NCI-H2227 treated with DMSO at 0.1 percent for 48 hours (cell line): ENCODE measurements around the gene IGSF22.

ENCODE experiments used
- DNase-seq: peaks from one replicate; lab custom pipeline; 2025; lab: John Stamatoyannopoulos, UW

Gene IGSF22

DNA sequence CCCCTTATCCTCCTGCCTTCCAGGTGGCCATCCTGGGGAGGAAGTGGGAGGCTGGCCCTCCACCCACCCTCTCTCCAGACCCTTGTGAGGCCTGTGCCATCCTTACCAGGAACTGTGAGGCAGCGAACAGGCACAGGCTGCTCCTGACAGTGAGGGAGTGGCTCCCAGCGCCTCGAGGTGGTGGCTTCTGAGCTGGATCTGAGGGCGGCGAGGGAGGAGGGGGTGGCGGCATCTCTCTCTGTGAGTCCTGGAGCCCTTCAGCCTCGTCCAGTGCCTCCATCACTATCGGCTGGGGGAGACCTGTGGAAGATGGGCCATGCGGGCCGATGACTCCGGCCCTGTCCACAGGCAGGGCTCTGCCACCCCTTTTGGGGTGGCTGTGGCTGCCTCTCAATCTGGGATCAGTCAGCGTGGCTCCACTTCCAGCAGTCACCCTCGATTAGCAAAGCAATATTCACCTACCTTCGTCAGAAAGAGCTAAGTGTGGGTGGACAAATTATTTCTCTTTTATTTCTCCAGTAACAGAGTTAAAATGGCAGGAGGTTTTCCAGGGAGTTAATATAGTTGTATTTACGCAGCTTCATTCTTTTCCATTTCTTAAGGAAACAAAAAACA lies 18.0 kb upstream of the IGSF22 start:
- DNase-seq: no peak

DNA sequence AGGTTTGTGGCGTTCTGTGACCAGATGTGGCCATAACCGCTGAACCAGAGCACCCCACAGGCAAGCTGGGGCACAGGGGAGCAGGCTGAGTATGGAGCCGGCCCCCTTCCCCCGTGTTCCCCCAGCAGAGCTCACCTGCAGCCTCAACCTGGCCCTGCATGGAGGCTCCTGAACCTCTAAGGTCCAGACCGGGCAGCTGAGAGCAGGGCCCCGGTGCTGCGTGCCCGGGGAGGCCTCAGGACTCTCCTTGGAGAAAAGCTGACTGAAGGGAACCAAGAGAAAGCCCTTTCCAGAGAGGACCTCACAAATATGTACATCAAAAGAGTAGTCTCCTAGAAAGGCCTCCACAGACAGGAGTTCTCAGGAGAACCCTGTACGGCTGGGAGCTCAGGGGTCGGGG lies 17.4 kb upstream of the IGSF22 start:
- DNase-seq: no peak

DNA sequence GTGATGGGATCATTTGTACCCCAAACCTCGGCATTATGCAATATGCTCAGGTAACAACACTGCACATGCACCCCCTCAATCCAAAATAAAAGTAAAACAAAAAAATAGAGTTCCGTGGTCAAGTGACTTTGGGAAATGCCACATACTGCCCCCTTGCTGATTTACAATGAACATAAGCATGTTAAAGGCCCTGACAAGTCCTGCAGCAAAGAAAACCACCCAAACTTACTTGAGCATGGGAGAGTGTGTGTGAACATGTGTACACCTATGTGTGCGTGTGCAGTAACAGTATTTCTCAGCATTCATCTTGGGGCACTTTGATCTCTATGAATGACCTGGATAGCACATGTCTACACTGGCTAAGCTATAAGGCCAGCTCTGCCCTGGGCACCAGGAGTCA lies 15.8 kb upstream of the IGSF22 start:
- no peak for DNase-seq

DNA sequence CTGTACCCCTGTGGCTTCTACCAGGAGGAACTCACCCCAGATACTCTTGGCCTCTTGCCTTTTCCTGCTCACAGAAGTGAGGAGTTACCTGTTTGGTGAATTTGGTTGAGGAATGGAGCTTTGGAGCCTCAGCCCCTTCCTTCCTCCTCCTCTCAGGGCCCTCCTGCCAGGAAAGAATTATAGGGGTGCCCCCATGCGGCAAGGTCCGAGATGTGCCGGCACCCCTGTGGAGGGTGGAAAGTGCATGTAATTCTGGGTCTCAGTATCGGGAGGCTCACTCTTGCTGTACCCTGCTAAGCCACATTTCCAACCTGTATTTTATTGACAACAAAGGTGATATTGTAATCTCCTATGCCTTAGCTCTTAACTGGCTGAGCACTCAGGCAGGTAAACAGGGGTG lies 13.7 kb upstream of the IGSF22 start:
- DNase-seq: no peak

DNA sequence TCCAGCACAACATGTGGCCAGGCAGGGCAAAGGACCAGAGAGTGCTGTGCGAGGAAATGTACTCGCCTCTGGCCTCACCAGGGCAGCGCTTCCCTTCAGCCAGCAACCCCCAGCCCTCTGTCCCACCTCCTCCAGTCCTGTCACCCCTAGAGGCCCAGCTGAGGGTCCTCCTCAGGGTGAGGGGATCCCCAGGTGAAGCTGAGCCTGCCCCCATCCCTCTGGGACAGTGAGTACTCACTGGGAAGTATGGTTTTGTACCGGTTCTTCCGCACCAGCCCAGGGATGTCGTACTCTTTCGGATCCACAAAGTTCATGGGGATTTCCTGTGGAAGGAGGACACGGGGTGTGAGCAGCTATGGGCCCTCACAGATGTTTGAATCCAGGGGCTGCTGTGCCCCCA lies 11.7 kb upstream of the IGSF22 start:
- no peak for DNase-seq

DNA sequence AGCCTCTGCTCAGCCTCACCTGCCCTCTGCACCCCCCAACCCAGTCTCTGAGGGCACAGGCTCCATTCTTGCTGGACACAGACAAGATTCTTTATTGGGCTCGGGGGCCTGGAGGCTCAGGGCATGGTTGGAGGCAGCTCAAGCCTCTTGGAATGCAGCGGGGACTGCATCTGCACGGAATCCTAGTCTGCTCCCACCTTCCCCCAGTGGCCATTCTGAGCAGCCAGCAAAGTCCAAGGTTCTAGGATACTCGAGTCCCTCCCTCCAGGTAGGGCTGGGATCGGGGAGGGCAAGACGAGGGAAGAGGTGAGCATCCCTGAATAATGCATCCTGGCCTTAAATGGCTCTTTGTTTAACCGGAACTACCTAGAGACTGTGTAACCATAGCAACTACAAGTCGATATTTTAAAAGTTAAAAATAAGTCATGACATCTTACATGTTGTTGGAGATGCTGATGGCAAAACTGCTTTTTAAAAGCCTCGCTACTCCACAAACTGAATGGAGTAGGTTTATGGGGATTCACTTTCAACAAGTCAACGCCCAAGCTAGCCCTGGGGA lies 10.7 kb upstream of the IGSF22 start:
- no peak for DNase-seq

DNA sequence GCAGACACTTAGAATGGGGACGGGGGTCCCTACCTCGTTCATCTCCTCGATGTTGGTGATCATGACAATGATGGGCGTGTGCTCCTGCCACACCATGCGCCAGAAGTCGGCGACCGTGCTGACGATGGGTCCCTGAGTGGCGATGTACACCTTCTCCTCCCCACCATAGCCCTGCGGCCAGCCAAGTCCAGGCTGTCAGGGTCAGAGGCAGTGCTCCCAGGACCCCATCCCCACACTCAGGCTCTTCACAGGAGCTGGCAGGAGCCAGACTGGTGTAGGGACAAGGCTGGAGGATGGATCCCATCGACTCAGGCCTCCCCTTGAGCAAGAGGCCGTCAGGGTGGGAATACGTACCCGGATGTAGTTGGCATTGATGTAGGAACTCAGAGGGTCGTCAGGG lies 7.2 kb upstream of the IGSF22 start:
- no peak for DNase-seq

DNA sequence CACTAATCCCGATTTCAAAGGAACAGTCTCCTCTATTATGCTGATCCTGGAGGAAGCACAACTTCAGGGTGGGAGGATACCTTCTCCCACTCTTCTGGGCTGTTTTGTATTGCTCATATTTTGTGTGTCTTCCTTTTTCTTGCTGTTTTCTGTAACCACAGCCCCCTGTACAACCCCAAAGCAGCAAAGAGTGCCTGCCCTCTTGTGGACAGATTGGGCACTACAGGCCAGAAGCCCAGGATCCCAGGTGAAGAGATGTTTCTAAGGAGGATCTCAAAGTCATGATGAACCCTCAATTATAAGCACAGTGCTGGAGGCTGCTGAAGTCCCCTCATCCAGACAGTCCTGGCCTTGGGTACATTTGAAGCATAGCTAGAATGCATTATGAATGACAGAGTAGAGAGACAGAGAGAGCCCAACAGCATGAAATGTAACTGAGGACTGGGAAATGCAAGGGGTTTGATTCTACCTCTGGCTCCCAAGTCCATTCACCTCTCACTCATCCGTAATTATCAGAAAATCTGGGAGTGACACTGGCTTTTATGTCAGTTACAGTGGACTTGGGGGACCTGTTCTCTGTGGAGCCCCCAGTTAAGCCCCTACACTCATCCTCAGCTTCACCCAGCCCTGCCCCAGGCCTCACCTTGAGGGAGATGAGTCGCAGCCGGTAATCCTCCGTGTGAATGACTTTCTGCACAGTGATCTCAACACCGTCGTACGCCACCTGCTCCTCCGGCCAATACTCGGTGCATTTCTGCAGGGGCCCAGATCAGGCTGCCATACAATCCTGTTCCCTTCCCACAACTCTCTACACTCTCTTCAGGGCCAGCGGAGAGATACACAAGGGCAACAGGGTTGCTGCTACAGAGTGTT lies 6.2 kb upstream of the IGSF22 start:
- DNase-seq: peak; percentile 73

DNA sequence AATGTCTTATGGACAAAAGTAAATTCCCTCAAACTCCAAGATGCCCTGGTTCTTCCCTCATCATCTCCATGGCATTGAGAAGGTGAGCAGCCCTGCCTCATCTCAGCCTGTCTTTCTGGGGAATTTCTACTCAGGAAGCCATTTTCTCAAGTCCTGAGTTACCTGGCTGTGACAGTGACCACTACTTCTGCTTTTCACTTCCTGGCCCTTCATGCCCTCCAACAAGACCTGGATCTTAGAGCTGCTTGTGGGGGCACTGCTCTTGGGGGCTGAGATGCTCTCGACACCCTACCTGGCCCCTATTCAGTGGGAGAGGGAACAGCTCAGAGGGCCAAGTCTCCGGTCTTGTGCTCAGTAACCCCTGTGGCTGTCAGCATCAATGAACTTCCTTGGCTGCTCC lies 5.5 kb upstream of the IGSF22 start:
- no peak for DNase-seq

DNA sequence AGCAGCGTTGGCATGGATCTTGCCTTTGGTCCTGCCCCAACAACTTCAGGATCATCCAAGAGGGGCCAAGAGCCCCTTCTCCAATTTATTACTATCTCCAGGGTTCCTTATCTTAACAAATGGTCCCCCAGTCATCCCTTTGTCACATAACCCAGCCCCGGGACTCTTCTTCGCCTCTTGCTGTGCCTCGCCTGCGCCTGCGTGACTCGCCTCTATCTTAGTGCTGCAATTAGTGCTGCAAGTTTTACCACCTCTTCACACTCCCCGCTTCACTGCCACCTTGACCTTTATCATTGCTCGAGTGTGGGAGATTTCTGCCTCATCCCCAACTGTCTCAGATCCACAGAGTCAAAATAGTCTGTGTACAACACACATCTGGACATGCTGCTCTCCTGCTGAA lies 4.0 kb upstream of the IGSF22 start:
- DNase-seq: no peak

DNA sequence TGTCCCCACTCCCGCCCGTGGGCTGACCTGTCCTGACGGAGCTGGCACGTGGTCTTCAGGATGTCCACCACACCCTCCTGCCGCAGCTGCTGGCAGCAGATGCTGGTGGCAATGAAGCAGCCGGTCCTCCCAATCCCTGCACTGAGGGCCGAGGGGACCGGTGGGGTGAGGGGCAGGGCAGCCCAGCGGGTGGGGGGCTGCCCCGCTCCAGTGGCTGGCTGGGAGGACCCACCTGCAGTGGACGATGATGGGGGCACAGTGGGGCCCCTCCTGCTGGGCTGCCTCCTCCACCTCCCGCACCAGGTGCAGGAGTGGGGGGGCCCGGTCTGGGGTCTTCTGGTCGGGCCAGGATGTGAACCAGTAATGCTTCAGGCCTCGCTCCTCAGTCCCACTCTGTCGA lies 3.4 kb upstream of the IGSF22 start:
- DNase-seq: no peak

DNA sequence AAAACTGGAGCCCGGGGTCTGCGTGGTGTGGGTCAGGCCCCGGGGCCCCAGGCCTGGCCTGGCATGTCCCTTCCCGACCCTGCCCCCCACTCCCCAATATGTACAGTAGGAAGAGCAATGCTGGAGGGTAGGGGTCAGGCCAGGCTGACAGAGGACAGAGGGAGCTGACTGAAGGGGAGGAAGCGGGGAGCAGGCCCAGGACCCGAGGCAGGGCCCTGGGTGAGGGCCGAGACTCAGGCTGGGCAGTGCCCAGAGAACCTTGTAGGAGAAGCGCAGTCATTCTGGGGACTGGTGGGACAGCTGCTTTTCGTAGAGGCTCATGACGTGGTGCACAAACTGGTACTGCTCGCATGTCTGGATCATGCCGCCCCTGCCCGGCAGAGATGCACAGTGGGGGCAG lies 2.7 kb upstream of the IGSF22 start:
- no peak for DNase-seq

DNA sequence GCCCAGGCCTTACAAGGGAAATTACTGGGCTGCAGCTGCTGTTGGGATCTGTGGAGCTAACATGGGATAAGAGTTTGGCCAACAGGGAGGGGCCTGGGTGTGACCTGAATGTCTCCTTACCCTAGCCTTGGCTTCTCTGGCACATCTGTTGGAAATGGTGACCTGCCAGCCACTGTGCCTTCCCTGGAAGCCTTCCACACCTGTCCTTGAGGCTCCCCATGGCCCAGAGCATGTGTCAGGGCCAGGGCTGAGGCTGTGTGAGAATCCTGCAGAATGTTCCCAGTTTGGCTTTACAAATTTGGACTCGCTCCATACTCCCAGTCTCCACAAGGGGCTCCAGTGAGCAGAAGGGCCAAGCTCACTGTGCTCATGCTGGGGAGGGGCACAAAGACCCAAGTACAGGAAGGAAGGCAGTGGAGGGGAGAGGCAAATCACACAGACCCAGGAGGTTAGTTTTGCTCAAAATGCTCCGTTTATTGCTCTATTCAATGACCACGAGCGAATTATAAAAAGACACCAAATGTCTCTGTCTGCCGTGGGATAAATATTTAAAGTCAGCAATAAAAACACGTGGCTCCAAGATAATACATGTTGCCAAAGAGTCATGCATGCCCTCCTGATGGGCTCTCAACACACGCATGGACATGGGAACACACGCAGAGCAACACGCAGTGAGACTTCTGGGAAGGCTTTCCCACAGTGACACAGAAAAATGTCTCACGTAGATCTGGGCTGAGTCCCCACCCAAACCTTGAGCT lies 1.7 kb upstream of the IGSF22 start:
- DNase-seq: no peak

DNA sequence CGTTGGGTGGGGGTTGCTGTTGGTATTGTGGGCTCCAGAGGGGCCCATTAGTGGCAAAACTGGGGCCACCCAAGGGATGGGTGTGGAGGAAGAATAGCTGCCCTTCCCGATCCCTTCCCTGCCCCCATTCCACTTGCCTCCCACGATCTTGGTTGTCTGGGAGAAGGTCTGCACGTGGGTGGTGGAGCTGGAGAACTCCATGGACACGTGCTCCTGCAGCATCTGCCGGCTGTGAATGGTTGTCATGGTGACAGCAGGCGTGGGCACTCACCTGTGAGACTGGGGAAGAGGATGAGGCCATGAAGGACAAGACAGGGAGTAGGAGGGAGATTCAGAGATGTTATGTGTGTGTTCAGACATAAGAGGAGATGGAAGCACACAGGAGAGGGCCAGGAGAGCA lies 2.0 kb downstream of the IGSF22 start:
- no peak for DNase-seq

DNA sequence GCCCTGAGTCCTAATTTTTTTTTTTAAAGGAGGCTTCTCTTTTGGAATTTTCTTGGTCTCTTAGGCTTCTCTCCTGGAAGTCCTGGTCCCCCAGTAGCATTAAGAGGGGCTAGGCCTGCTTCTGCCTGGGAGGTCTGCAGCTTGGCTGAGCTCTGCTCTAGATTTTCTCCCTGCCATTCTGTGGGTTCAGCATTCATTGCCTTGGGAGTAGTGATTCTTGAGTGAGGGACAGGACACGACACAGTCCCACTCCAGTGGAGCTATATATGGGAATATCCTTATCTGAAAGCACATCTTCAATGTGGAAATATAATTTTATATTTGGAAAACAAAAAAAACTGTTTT lies 3.7 kb downstream of the IGSF22 start:
- no peak for DNase-seq

DNA sequence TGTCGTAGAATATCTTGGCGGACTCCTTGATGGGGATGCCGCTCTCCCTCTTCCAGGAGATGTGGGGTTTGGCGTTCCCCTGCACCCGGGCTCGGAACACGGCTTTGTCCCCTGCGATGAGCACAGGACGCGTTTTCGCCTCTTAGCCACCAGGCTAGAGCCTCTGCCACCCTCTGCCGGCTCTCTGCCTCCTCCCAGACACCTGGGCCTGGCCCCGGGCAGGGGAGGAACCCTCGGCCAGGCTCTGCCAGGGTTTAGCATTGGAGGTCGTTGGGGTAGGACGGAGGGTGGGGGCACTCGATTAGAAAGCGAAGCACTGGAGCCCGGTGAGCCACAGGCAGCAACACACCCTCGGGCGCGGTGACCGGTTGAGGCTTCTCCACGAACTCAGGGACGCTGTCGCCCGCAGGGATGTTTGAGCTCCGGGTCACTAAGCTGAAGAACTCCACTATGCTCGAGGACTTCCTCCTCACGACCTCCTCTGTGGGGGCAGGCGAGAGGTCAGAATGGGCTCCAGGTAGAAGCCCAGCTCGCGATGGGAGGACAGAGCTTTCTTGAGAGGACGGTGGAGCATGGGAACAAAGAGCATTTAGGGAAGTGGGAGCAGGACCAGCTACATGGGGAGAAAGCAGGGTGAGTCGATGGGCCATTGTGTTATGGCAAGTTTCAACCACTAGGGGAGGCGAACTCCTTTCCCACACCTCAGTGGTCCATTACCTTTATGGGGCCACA lies 4.3 kb downstream of the IGSF22 start:
- peak; percentile 41 for DNase-seq

DNA sequence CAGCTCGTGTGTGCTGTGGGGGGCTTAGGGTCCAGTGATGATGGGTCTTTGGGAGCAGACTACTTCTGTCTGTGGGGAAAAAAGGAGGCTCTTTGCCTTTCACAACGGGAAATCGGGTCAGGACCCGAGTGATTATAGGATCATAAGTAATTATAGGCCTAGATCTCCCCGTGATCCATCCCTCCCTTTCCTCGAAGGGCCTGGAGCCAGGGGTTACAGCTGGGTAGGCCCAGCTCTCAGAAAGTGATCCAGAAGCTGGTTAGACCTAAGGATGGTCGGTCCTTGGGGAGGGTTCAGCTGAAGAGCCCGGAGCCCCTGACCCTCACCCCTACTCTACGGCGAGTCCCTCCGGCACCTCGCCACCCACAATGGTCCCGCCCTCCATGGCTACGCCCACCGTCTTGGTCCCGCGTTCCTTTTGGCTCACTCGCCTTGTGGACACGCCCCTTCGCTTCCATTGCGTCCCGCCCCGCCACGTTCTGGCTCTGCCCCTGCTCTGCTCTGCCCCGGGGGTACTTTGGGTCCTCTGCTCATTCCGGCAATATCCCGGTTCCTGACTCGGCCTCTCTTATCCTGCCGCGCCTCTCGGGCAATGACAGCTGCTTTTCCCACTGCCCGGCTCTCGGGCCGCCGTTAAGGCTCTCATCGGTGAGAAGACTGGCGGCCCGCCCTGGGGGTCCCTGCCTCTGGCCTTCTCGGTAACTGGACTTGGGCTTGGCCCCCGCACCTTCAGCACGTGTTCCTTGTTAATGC lies 5.0 kb downstream of the IGSF22 start:
- DNase-seq: peak; percentile 79

DNA sequence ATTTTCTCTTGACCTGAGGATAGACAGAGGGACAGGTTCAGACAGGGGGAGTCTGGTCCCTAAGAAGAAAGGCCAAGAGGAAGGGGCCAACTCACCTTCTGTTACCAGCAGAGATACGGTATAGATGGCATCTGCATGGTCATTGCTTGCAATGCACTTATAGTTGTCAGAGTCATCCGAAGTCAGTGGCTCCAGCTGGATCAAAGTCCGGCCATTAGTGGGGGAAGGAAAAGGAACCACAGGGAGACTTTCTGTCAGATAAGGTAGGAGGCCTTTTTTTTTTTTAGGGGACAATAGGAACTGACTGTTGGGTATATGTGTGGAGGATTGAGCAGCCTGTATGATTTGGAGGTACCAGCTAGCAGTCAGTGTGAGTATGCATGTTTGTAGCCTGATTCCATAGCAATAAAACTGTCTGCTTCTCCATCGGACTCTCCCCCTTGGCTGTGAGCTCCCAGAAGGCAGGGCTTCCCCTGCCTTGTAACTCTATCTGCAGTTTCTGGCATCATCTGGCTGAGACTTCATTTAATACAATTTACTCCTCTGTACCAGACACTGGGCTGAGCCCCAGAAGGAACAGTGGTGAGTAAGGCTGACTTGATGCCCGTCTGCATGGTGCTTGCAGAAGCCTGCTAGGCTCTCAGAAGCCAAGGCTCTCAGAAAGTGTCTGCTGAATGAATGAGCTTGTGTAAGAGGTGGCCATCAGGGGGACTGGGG lies 5.7 kb downstream of the IGSF22 start:
- DNase-seq: peak; percentile 37

DNA sequence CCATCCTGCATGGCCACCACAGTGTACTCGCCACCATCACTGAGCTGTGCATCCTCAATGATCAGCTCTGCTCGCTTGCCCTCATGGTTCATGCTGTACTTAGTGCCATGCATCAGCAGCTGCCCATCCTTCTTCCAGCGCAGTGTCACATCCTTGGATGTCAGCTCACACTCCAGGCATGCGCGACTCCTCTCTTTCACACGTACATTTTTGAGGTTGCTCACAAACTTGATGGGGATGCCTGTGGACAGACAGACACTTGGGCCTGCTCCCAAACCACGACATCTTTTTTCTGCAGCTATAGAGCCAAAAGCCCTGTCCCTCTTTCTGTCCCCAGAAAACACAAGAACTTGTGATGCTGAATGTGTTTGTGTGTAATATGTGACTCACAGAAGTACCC lies 10.5 kb downstream of the IGSF22 start:
- DNase-seq: no peak

DNA sequence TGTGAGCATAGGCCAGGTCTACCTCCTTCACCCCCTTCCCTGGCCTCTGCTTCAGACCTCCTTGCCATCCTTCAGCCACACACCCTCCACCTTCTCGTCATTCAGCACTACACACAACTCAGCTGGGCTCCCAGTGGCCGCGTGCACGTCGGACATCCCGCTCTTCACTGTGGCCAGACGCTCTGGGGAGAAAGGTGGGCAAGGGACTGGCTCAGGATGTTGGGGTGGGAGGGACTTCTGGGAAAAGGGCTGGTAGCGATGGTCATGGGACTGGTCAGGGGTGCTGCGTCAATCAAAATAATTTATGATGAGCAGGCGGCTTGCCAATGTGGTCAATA lies 11.6 kb downstream of the IGSF22 start:
- DNase-seq: no peak
